Stimulated activated CD4-positive, alpha-beta T cell treated with anti-CD3 and anti-CD28 coated beads, TNF-alpha, amount 100 ng/mL, for 48 hours (primary cell): Measurements from ENCODE around the gene SDHC.
"Not testable (repeated sequence)": the region's sequence is repeated elsewhere in the genome, so short reads cannot be mapped to it uniquely, and the experiment has no call there.

Source experiments
- DNase-seq, 3 donors: peaks; one replicate each; pipeline ENCODE4 v3.0.0-alpha.2; 2020; ENCODE audit warnings: low read depth in 3 of 3

Gene SDHC

GRCh38 chr1:161382214-161383019, 68.2 kb downstream of the SDHC start:
- no peak for DNase-seq

GRCh38 chr1:161388639-161389038, 74.5 kb downstream of the SDHC start:
- DNase-seq, result no peak

- not testable (repeated sequence) for DNase-seq
Measured at GRCh38 chr1:161389158-161389557, 75.0 kb downstream of the SDHC start.

- DNase-seq, result peak; percentile 86 to 92 (median 90)
Measured at GRCh38 chr1:161389691-161390558, 75.7 kb downstream of the SDHC start.

- DNase-seq, result peak in 1 of 3 donors; percentile 24
Measured at GRCh38 chr1:161390559-161390858, 76.3 kb downstream of the SDHC start.

GRCh38 chr1:161391136-161391535, 77.0 kb downstream of the SDHC start:
- DNase-seq, result not testable (repeated sequence)

GRCh38 chr1:161391611-161392010, 77.4 kb downstream of the SDHC start:
- no peak for DNase-seq

- DNase-seq, result no peak
Measured at GRCh38 chr1:161393151-161393550, 79.0 kb downstream of the SDHC start.

- not testable (repeated sequence) for DNase-seq
Measured at GRCh38 chr1:161397038-161397437, 82.9 kb downstream of the SDHC start.

GRCh38 chr1:161398900-161399256, 84.7 kb downstream of the SDHC start:
- no peak for DNase-seq

GRCh38 chr1:161399257-161399998, 85.2 kb downstream of the SDHC start:
- peak; percentile 77 to 88 (median 86) for DNase-seq

GRCh38 chr1:161402446-161402845, 88.3 kb downstream of the SDHC start:
- DNase-seq, result no peak

- no peak for DNase-seq
Measured at GRCh38 chr1:161404051-161404597, 89.9 kb downstream of the SDHC start.

GRCh38 chr1:161406551-161406950, 92.4 kb downstream of the SDHC start:
- DNase-seq, result not testable (repeated sequence)

- DNase-seq, result no peak
Measured at GRCh38 chr1:161407451-161407985, 93.3 kb downstream of the SDHC start.

- no peak for DNase-seq
Measured at GRCh38 chr1:161408429-161409052, 94.4 kb downstream of the SDHC start.

- not testable (repeated sequence) for DNase-seq
Measured at GRCh38 chr1:161409848-161410635, 95.9 kb downstream of the SDHC start.

- not testable (repeated sequence) for DNase-seq
Measured at GRCh38 chr1:161410636-161410970, 96.4 kb downstream of the SDHC start.
